GM12873 (cell line): ENCODE data around the gene XIRP2.

Experiments
- CTCF ChIP-seq: IDR thresholded peaks from 2 replicates; pipeline ENCODE4 v1.5.1; 2012; ENCODE audit warnings: low read depth, mild to moderate bottlenecking, moderate library complexity, low read length, control low read depth; ENCODE audit not compliant: insufficient read depth; ENCODE audit errors: missing control alignments

Gene XIRP2

GRCh38 chr2:167293943-167294775, 405.9 kb downstream of the XIRP2 start:
- TF ChIP-seq CTCF: no peak

- TF ChIP-seq CTCF: no peak
These were observed 406.5 kb downstream of the XIRP2 start for GRCh38 chr2:167294776-167295140.

- no peak for TF ChIP-seq CTCF
These were observed 409.0 kb downstream of the XIRP2 start for GRCh38 chr2:167297292-167297691.

GRCh38 chr2:167298017-167298416, 409.7 kb downstream of the XIRP2 start:
- no peak for TF ChIP-seq CTCF
